Epithelial cell of prostate (primary cell): Measurements from ENCODE around the gene KRT83.
"Not testable (repeated sequence)": the region's sequence is repeated elsewhere in the genome, so short reads cannot be mapped to it uniquely, and the experiment has no call there.

ENCODE experiments used
- DNase-seq: peaks from one replicate; pipeline ENCODE4 v3.0.0-alpha.2; 2011; ENCODE audit warnings: low read depth, low spot score
- H3K27ac ChIP-seq: fragments of 450-650 bp; 2 replicates; pipeline ENCODE4 v1.5.1; 2017; ENCODE audit warnings: mild to moderate bottlenecking

Gene KRT83

GRCh38 chr12:52313926-52314325, 7.3 kb downstream of the KRT83 start:
- no peak for DNase-seq
- H3K27ac ChIP-seq, result no peak overlapping the region

DNA sequence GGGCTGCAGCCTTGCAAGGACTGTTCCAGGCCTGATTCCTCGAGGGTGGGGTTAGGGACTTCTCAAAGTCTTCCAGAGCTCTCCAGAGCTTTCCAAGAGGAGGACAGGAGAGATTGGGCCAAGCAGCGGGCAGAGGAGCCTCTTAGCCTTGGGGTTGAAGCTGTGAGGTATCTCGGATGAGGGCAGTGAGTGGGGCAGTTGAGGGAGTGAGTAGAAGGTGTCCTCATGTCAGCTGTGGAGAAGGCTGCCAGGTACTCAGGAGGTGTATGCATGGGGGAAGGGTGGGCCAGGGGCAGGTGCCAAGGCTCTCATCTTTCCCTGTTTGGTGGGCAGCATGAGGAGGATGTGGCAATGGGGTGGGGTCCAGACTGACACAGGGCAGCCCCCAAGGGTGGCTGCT, 7.7 kb downstream of the KRT83 start:
- no peak overlapping the region for H3K27ac ChIP-seq
- no peak for DNase-seq

GRCh38 chr12:52312086-52312485, 9.1 kb downstream of the KRT83 start:
- DNase-seq, result no peak
- H3K27ac ChIP-seq, result no peak overlapping the region

DNA sequence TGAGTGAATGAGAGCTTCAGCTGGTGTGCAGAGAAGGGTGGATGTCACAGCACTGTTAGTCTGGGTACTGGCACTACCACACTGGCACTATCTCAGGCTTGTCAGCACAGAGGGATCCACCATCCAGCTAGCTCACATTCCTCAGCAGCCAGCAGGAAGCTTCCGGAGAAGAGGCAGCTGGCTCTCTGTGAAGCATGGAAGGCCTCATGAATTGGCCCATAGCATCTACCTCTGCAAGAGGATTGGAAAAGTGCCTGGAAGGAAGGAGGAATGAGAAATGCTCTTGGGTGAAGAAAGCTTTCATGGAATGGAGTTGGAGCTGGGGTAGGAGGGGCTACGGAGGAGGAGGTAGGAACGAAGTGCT, 9.9 kb downstream of the KRT83 start:
- DNase-seq, result no peak
- no peak overlapping the region for H3K27ac ChIP-seq

DNA sequence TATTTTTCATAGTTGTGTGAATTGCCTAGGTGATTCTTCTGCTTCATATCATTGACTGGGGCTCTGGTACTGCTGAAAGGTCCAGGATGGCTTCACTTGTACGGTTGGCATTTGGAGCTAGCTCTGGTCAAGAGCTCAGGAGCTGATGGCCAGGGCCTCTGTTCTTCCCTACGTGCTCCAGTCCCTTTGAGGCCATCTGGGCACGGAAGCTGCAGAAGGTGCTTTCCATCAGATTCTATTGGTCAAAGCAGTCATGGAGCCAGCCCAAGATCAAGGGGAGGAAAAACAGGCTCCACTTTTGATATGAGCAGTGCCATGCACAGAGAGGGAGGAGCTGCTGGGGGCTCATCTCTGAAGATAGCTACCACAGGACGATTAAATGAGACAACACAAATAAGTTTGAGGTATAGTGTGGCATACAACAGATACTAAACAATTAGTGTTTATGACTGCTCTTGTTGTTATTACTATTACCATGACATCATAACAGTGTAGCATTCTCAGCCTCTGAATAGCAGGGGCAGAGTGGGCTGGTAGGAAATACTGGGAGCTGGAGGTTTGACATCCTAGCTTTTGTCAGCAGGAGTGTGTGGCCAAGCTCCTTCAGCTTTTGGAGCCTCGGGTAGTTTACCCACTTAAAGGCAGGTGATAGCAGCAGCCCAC, 10.4 kb downstream of the KRT83 start:
- DNase-seq, result no peak

GRCh38 chr12:52308806-52309425, 12.3 kb downstream of the KRT83 start:
- no peak for DNase-seq
- no peak overlapping the region for H3K27ac ChIP-seq

More for the DNA sequence above, 10.4 kb downstream of the KRT83 start:
- H3K27ac ChIP-seq, result no peak overlapping the region

GRCh38 chr12:52307836-52308805, 13.1 kb downstream of the KRT83 start:
- no peak for DNase-seq

GRCh38 chr12:52306731-52307130, 14.5 kb downstream of the KRT83 start:
- H3K27ac ChIP-seq, result no peak overlapping the region
- DNase-seq, result no peak

More at GRCh38 chr12:52307836-52308805, 13.1 kb downstream of the KRT83 start:
- no peak overlapping the region for H3K27ac ChIP-seq

GRCh38 chr12:52305921-52306705, 15.1 kb downstream of the KRT83 start:
- DNase-seq, result no peak
- H3K27ac ChIP-seq, result no peak overlapping the region

- H3K27ac ChIP-seq, DNase-seq: not testable (repeated sequence)
Measured at GRCh38 chr12:52304941-52305411, 16.2 kb downstream of the KRT83 start.

DNA sequence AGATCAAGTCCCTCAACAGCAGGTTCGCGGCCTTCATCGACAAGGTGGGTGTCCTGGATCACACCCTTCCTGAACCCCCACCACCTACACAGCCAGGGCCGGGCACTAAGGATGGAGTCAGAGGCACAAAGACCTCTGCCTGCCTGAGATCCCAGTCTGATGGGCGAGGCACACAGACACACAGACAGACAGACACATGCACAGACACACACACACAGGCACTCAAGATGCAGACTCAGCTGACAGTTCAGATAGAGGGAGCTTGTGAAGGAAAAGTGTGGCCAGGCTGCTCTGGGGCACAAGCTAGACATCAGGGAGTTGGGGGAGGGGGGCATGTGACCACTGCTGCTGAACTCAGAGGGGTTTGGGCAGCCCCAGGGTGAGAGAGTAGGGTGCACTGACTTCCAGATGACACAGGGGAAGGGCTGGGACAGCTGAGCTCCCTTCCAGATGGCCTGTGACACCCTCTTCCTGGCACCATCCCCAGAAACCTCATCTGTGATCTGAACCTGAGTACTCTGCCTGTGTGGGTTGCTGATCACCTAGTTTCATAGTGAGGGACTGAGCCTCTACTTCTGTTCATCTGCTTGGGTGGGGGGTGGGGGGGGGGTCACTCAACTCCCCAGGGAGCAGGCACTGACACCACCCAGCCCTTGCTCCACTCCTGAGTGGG, 18.8 kb downstream of the KRT83 start:
- not testable (repeated sequence) for H3K27ac ChIP-seq, DNase-seq

DNA sequence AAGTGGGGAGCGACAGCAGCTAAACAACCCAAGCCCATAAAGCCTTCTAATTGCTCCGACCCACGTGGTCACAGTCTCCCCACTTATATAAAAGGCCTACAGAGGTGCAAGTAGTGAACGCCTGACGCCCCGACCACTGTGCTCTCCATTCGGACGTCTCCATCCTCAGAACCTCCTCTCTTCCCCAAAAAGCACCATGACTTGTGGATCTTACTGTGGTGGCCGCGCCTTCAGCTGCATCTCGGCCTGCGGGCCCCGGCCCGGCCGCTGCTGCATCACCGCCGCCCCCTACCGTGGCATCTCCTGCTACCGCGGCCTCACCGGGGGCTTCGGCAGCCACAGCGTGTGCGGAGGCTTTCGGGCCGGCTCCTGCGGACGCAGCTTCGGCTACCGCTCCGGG, 19.5 kb downstream of the KRT83 start:
- not testable (repeated sequence) for H3K27ac ChIP-seq, DNase-seq

DNA sequence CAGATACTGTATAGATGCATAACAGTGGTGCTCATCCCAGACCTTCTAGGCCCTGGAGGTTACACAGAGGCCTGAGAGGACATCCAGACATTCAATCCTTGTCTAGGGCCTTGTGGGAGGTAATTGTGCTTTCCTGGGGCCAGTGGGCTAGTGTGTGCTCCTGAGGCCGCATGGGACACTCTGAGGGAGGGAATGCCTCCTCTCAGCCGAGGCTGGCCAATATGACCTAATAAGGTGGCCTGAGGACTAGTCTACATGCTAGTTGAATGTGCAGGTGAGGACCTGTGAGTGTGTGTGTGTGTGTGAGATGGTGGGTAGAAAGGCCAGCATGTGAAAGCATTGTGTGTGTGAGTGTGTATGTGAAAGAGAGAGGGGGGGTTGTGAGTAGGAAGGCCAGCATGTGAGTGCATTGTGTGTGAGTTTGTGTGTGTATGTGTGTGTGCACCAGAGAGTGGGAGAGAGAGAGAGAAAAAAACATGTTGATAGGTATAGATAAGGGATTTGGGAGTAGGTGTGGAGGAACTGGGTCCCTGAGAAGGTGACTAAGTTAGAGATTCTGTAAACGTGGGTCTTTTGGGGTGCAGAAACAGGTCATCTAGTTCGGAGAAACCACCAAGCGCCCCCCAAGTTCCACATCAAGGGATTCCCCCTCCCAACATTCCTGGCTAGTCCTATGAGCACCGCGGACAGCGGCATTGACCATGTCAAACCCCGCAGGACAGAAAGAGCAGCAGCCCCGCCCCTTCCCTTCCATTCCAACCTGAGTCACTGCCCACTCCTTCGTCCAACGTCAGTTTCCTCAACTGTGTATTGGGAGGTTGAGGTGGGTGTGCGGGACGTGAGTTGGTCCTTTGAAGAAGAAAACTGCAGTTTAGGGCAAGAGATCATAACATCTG, 20.2 kb downstream of the KRT83 start:
- H3K27ac ChIP-seq, result no peak overlapping the region
- DNase-seq, result no peak

- H3K27ac ChIP-seq, result no peak overlapping the region
- DNase-seq, result no peak
Measured at GRCh38 chr12:52298677-52299190, 22.5 kb downstream of the KRT83 start.

DNA sequence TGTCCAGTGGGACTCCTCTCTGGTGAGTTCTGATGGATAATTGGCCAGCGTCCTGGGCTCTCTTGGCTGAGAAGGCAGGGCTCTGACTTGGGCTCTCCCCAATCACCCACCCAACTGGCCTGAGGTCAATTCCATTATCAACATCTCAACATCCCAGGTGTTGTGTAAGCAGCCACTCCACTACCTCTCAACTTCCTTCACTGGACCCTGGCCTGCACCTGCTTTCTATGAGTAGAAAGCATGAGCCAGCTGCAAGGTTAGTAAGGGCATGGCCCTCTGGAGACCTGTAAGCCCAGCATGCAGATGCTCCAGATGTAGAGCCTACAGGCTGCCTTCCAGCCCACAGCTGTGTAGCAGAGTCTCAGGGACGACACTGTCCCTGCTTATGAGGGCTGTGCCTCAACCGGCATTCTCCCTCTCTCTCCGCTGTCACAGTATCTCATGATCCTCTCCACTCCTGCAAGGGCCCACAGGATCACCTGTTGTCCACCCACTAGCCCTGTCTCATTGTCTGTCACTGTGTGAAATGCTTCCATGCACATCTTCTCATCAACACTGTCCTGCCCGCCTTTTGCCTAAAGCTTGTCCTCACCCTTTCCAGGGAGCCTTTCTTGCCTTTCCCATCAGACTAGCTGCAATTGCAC, 24.5 kb downstream of the KRT83 start:
- H3K27ac ChIP-seq, result no peak overlapping the region
- DNase-seq, result no peak

- DNase-seq, result no peak
- H3K27ac ChIP-seq, result no peak overlapping the region
Measured at GRCh38 chr12:52295663-52296062, 25.5 kb downstream of the KRT83 start.

DNA sequence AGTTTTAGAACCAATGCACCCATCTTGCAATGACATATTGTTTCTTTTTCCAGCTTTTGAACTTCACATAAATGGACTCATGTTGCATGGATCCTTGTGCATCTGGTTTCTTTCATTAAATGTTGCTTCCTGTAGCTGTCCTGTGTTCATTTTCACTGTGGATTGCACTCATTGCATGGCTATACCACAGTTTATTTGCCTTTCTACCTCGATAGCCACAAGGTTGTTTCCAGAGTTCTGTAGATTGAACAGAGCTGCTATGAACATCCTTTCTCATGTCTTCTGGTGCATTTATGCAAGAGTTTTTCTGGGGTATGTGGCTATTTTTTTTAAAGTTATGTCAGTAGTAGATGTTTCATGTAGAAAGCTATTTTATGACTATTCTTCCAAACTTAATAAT, 26.4 kb downstream of the KRT83 start:
- H3K27ac ChIP-seq, result no peak overlapping the region
- DNase-seq, result no peak

GRCh38 chr12:52293926-52294325, 27.3 kb downstream of the KRT83 start:
- DNase-seq, result no peak
- H3K27ac ChIP-seq, result no peak overlapping the region
